OCI-M2 (cell line): ENCODE results near the gene CBY1.

Experiments
- DNase-seq: peaks from one replicate; lab custom pipeline; 2025; ENCODE audit not compliant: unreplicated experiment; lab: John Stamatoyannopoulos, UW

CBY1 gene

GRCh38 chr22:38700789-38701628, 44.6 kb downstream of the CBY1 start, which contains the start of gene JOSD1:
Gene JOSD1, minus strand, starts transcription at chr22:38700943. Its CDS starts 956 bp downstream, at chr22:38699987.
- no peak for DNase-seq

DNA sequence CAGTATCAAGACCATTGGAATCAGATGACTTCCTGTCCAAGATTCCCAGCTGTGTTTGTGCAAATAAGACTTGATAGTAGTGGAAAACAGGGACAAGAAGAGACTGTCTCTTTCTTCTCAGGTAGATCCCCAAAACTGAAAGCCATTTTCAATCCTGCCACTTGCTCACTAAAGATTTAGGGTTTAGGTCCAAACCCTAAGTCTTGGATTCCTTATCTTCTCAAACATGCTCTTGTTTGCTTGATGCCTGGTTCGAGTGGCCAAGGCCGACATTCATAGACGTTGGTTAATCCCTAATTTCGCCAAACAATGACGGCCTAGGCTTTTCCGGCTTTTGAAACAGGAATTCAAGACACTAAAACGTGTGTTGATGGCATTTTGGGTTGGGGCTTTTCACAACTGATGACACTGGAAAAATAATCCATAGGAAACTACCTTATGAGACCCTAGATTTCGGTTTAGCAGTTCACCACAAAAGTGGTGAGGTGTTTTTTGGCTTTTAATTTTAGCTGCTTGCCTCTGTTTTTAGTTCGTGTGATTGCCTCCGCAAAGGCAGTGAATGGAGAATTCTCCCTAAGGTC, 48.3 kb downstream of the CBY1 start:
- DNase-seq = no peak

DNA sequence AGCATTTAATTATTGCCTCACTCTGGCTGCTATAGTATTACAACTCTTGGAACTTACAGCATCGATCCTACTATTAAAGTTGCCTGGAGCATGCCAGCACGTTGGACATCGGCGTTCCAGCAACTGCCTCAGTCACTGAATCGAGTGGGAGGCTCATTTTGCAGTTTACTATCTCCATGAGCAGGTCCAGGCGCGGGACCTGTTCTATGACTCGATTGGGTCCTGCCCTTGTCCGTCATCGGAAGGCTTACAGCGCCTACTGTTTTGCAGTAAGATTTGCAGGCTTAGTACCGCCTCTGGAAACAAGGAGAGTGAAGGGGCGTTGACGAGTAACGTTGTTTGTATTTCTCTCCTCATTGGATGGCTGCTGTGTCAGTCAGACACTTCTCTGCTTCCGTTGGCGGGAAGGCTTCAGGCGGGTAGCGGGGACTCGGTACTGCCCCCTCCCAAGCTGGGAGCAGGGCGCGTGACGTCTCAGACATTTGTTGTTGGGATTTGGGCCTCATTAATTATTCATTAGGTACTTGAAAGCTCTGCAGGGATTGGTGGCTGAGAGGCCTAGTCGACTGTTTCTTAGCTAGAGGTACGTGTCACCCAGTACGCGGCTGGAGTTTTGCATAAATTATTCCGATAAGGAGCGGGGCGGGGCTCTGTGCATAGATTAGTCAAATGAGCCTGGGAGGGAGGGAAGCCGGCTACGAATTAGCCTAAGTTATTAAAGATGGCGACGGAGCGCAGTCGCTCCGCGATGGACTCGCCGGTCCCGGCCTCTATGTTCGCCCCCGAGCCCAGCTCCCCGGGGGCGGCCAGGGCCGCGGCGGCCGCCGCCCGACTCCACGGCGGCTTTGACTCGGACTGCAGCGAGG, 49.0 kb downstream of the CBY1 start, which contains the start of gene GTPBP1:
Gene GTPBP1 (plus strand): TSS at position 710 of the 866 bp plus-strand sequence. CDS start 12 bp downstream, at position 722.
- peak; percentile 95 for DNase-seq

GRCh38 chr22:38706101-38706900, 49.9 kb downstream of the CBY1 start:
- DNase-seq = no peak

DNA sequence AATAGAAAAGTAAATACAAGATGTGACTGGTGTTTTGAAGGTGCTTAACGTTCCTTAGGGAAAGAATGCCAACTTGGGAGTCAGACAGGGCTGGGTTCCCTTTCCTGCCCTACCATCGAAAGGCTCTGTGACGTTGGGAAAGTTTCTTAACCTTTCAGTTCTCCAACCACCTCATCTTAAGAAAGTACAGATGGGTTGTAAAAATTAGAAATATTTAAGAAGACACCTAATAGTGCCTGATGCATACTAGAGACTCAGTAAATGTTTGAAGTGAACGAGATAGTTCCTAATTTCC, 50.4 kb downstream of the CBY1 start:
- DNase-seq = no peak

- no peak for DNase-seq
Observed at GRCh38 chr22:38707346-38707745, 50.9 kb downstream of the CBY1 start.

GRCh38 chr22:38707984-38708383, 51.5 kb downstream of the CBY1 start:
- no peak for DNase-seq

GRCh38 chr22:38709306-38709705, 52.9 kb downstream of the CBY1 start:
- no peak for DNase-seq

DNA sequence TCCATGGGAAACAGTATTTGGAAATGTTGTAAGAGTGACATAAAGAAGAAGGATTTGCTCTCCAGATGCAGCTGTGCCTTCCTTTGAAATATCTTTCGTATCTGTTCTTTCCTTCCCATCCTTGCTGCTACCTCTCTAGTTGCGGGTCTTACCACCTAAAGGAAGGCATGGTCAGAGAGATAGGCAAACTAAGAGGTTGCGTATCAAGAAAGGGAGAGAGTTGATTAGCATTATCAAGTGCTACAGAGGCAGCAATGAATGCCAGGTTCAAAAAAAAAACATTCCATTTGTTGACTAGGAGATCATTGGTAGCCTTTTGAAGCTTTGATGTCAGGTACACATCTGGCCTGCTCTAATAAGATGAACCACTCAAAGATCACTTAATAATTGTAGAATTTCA, 53.9 kb downstream of the CBY1 start:
- DNase-seq = no peak

- DNase-seq = no peak
Observed at GRCh38 chr22:38710866-38711265, 54.4 kb downstream of the CBY1 start.

DNA sequence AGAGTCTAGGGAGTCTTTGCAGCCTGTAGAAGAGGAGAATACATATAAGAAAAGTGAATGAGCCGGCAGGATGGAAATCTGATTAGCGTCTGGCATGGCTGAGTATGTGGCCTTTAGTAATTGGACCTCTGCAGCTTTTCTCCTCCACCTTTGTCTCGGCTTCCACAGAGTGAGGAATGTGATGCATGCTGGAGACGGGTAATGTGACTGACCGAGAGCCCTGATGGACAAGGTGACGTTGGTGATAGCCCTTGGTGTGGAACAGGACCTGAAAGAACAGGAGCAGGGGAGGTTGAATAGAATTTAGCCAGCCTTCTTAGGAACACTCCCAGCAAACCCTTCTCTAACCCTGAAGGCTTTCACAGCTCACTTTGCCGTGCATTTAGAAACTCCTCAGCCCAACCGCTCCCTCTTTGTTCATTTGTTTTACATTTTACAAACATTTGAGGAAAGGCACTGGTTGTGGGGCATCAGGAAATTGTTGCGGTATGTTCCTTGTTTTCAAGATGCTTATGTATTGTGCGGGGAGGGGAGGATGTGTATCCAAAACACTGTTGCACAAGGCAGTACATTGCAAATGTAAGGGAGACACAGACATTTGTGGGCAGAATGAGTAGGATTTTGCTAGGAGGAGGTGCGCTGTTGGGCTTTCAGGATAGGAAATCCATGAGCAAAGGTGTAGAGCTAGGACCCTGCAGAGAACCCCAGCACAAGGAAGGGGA, 56.2 kb downstream of the CBY1 start:
- no peak for DNase-seq

GRCh38 chr22:38713921-38714320, 57.5 kb downstream of the CBY1 start:
- no peak for DNase-seq

DNA sequence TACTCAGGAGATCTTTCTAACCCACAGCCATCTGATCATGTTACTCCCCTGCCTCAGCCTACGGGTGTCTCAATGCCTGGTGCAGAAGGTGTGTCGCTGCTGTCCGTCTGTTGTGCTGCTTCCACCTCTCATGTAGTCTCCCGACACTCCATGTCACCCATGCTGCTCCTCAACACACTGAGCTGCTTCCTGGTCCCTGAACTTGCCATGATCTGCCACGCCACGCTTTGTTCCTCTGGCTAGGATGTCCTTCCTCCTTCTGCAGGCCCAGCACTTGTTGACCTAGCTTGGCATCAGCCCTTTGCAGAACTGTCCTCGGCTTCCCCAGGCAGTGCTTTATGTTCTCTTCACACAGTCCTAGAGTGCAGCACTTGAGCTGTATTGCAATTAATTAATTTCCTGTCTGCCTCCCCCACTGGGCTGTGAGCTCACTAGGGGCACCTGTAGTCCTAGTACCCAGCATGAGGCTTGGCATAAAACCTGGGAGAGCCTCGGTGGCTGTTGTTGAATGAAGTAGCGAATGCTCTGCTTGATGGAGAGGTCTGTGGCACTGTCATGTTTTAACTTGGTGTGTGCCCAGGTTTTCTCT, 58.8 kb downstream of the CBY1 start:
- DNase-seq = no peak

- DNase-seq = no peak
Observed at GRCh38 chr22:38715852-38716251, 59.4 kb downstream of the CBY1 start.

- DNase-seq = no peak
Observed at GRCh38 chr22:38716271-38716670, 59.8 kb downstream of the CBY1 start.

DNA sequence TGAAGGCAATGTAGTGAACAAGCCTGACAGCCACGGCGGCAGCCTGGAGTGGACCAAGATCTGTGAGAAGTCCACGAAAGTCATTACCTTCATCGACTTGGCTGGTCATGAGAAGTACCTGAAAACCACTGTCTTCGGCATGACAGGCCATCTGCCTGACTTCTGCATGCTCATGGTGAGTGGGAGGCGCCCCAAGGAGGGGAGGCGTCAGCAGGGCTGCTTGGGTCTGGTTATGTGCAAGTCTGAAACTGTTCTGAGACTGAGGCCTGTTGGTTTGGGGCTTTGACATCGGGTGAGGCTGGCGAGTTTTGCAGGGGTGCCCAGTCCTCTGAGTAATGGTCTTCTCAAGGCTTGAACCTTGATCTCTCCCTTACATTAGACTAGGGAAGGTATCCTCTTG, 60.4 kb downstream of the CBY1 start:
- no peak for DNase-seq

- DNase-seq = no peak
Observed at GRCh38 chr22:38717244-38717643, 60.8 kb downstream of the CBY1 start.

DNA sequence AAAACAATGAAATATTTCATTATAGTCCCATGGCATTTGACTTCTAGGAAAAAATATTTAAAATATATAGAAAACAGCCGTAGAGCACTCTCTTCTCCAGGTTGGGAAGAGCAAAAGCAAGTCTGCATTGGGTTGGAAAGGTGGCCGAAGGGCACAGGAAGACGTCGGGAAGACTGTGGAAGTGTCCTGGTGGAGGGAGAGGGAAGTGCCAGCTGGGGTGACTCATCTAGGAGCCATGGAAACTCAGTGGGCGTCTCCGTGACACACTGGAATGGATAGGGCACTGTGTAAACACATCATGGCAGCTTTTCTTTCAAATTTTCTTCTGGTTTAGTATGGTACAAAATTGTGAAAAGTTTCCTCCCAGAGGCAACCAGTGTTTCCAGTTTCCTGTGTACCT, 62.0 kb downstream of the CBY1 start:
- no peak for DNase-seq

DNA sequence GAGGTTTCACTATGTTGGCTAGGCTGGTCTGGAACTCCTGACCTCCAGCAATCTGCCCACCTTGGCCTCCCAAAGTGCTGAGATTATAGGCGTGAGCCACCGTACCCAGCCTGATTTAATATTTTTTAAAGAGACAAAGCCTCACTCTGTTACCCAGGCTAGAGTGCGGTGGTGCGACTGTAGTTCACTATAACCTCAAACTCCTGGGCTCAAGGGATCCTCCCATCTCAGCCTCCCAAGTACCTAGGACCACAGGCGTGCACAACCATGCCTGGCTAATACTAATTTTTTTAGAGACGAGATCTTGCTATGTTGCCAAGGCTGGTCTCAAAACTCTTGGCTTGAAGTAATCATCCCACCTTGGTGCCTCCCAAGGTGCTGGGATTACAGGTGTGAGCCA, 62.8 kb downstream of the CBY1 start:
- no peak for DNase-seq

- DNase-seq = no peak
Observed at GRCh38 chr22:38720350-38720749, 63.9 kb downstream of the CBY1 start.
